H1 (cell line): ENCODE data around the gene CCDC83. TPM values are rescaled to one million over a fixed set of nuclear protein-coding genes. Genes with fewer than 3 reads are reported as not detected.

Experiments used
- CTCF ChIA-PET: fragments of 300-600 bp; sonication (Branson Sonifier 250); formaldehyde crosslinking; loops from one replicate; lab custom pipeline; 2021; ENCODE audit not compliant: partially characterized antibody; lab: Charles Lee
- POLR2A ChIA-PET: fragments of 300-600 bp; sonication (Branson Sonifier 250); formaldehyde crosslinking; loops from one replicate; lab custom pipeline; 2021; ENCODE audit warnings: inconsistent platforms; ENCODE audit not compliant: partially characterized antibody; lab: Charles Lee
- DNase-seq, 2 experiments: peaks; one replicate each; pipeline versions ENCODE4 v3.0.0 to v3.0.0-alpha.2; 2010 to 2022; ENCODE audit warnings: low spot score in 2 of 2, low read depth in 1 of 2, mixed read lengths in 1 of 2
- FAIRE-seq: peaks from 2 replicates; lab custom pipeline; 2011; peaks lifted over from hg19 to GRCh38; lab: Jason Lieb, UNC
- H2AFZ ChIP-seq: 2 replicates; pipeline ENCODE4 v1.8.1; 2012; ENCODE audit warnings: low read length, inconsistent platforms
- H2AK5ac ChIP-seq: 2 replicates; pipeline ENCODE4 v1.6.1; 2013; ENCODE audit warnings: low read depth, low read length
- H2BK120ac ChIP-seq: replicated peaks from 2 replicates; pipeline ENCODE3; 2013; ENCODE audit warnings: low read depth, low read length, inconsistent platforms
- H2BK12ac ChIP-seq: 2 replicates; pipeline ENCODE4 v1.6.1; 2013; ENCODE audit warnings: low read depth, low read length
- H2BK15ac ChIP-seq: 2 replicates; pipeline ENCODE4 v1.6.1; 2013; ENCODE audit warnings: low read length
- H2BK20ac ChIP-seq: 2 replicates; pipeline ENCODE4 v1.6.1; 2013; ENCODE audit warnings: low read length
- H2BK5ac ChIP-seq: 2 replicates; pipeline ENCODE4 v1.6.1; 2013; ENCODE audit warnings: low read depth, low read length
- H3K14ac ChIP-seq: 2 replicates; pipeline ENCODE4 v1.6.1; 2013; ENCODE audit warnings: inconsistent platforms; ENCODE audit not compliant: insufficient read length
- H3K18ac ChIP-seq: 2 replicates; pipeline ENCODE4 v1.6.1; 2013; ENCODE audit warnings: low read length; ENCODE audit errors: extremely low read depth
- H3K23ac ChIP-seq: 2 replicates; pipeline ENCODE4 v1.6.1; 2013; ENCODE audit warnings: inconsistent platforms; ENCODE audit not compliant: insufficient read length
- H3K23me2 ChIP-seq: 2 replicates; pipeline ENCODE4 v1.6.1; 2013; ENCODE audit warnings: low read depth, low read length
- H3K27ac ChIP-seq: 2 replicates; pipeline ENCODE4 v1.6.1; 2011; ENCODE audit warnings: low read depth, low read length, inconsistent platforms
- H3K27me3 ChIP-seq, 4 experiments: replicated peaks in 1 of 4; 1 replicate in 1 of 4; 2 replicates in 3 of 4; pipeline versions ENCODE4 v1.6.1 to v1.8.1; 2011 to 2013; ENCODE audit warnings: low read length in 3 of 4, mild to moderate bottlenecking in 3 of 4, inconsistent platforms in 2 of 4, mixed read lengths in 2 of 4, moderate library complexity in 1 of 4; ENCODE audit not compliant: control insufficient read depth in 3 of 4, insufficient read depth in 3 of 4; ENCODE audit errors: extremely low read depth in 1 of 4
- H3K36me3 ChIP-seq, 4 experiments: 2 replicates each; pipeline versions ENCODE4 v1.6.1 to v1.8.1; 2011 to 2013; ENCODE audit warnings: mild to moderate bottlenecking in 4 of 4, low read length in 3 of 4, moderate library complexity in 2 of 4, control low read depth in 1 of 4, inconsistent platforms in 1 of 4; ENCODE audit not compliant: insufficient read depth in 4 of 4, control insufficient read depth in 2 of 4
- H3K4ac ChIP-seq: replicated peaks from 2 replicates; pipeline ENCODE3; 2013; ENCODE audit warnings: low read length, low read depth, mixed read lengths, inconsistent platforms; ENCODE audit not compliant: insufficient read length
- H3K4me1 ChIP-seq, 4 experiments: replicated peaks in 1 of 4; 1 replicate in 1 of 4; 2 replicates in 3 of 4; pipeline versions ENCODE4 v1.6.1 to v1.8.1; 2011 to 2013; ENCODE audit warnings: low read length in 3 of 4, inconsistent platforms in 2 of 4, mixed read lengths in 1 of 4; ENCODE audit not compliant: insufficient read depth in 4 of 4, control insufficient read depth in 3 of 4
- H3K4me2 ChIP-seq, 2 experiments: 2 replicates each; pipeline versions ENCODE4 v1.6.1 to v1.8.1; 2011 to 2013; ENCODE audit warnings: low read depth in 2 of 2, low read length in 2 of 2, control low read depth in 1 of 2, inconsistent platforms in 1 of 2, mild to moderate bottlenecking in 1 of 2; ENCODE audit not compliant: insufficient read depth in 1 of 2
- H3K4me3 ChIP-seq, 4 experiments: fragments of 200-600, 300-600 bp in 1 of 4; sonication (generic), shearing (Covaris generic), sonication (Bioruptor Twin) in 1 of 4; 2 replicates each; pipeline versions ENCODE4 v1.5.1 to v1.8.1; 2011 to 2016; ENCODE audit warnings: low read length in 4 of 4, low read depth in 3 of 4, control low read depth in 2 of 4, inconsistent platforms in 2 of 4, mild to moderate bottlenecking in 2 of 4, mixed read lengths in 1 of 4, moderate library complexity in 1 of 4; ENCODE audit not compliant: insufficient read depth in 2 of 4; ENCODE audit errors: extremely low read depth in 1 of 4
- H3K56ac ChIP-seq: replicated peaks from 2 replicates; pipeline ENCODE3; 2013; ENCODE audit warnings: low read depth, mild to moderate bottlenecking, mixed read lengths, low read length, inconsistent platforms; ENCODE audit not compliant: insufficient read length
- H3K79me1 ChIP-seq: 2 replicates; pipeline ENCODE4 v1.6.1; 2013; ENCODE audit warnings: low read depth, low read length, control low read depth
- H3K79me2 ChIP-seq, 2 experiments: 2 replicates each; pipeline versions ENCODE4 v1.6.1 to v1.8.1; 2012 to 2013; ENCODE audit warnings: low read length in 2 of 2, mild to moderate bottlenecking in 2 of 2, inconsistent platforms in 1 of 2; ENCODE audit not compliant: insufficient read depth in 2 of 2, control insufficient read depth in 1 of 2
- H3K9ac ChIP-seq, 4 experiments: replicated peaks in 1 of 4; 1 replicate in 1 of 4; 2 replicates in 3 of 4; pipeline versions ENCODE4 v1.6.1 to v1.8.1; 2011 to 2013; ENCODE audit warnings: low read depth in 3 of 4, low read length in 3 of 4, control low read depth in 2 of 4, mild to moderate bottlenecking in 2 of 4, moderate library complexity in 2 of 4, inconsistent platforms in 1 of 4; ENCODE audit errors: extremely low read depth in 1 of 4
- H3K9me3 ChIP-seq, 2 experiments: 2 replicates each; pipeline versions ENCODE4 v1.6.1 to v1.8.1; 2012 to 2013; ENCODE audit warnings: mild to moderate bottlenecking in 2 of 2, moderate library complexity in 2 of 2, control low read depth in 1 of 2, inconsistent platforms in 1 of 2, low read depth in 1 of 2, low read length in 1 of 2, mixed read lengths in 1 of 2; ENCODE audit not compliant: insufficient read depth in 2 of 2
- H4K20me1 ChIP-seq, 2 experiments: replicated peaks in 1 of 2; 2 replicates each; pipeline versions ENCODE3 to v1.8.1; 2011 to 2013; ENCODE audit warnings: inconsistent platforms in 2 of 2, low read length in 2 of 2, mild to moderate bottlenecking in 1 of 2; ENCODE audit not compliant: insufficient read depth in 2 of 2, control insufficient read depth in 1 of 2
- H4K5ac ChIP-seq: 2 replicates; pipeline ENCODE4 v1.6.1; 2013; ENCODE audit warnings: low read length, low read depth, mixed read lengths, inconsistent platforms; ENCODE audit not compliant: insufficient read length
- H4K8ac ChIP-seq: 2 replicates; pipeline ENCODE4 v1.8.0; 2013; ENCODE audit warnings: mild to moderate bottlenecking, moderate library complexity, low read length, inconsistent platforms; ENCODE audit not compliant: insufficient read depth; ENCODE audit errors: extremely low read depth
- H4K91ac ChIP-seq: replicated peaks from 2 replicates; pipeline ENCODE3; 2013; ENCODE audit warnings: low read length, mixed read lengths, inconsistent platforms; ENCODE audit not compliant: insufficient read length
- CTCF ChIP-seq, 3 experiments: IDR thresholded peaks; 1 replicate in 2 of 3; 2 replicates in 1 of 3; pipeline versions ENCODE4 v1.5.1 to v1.6.1; 2011; ENCODE audit warnings: low read length in 3 of 3, mild to moderate bottlenecking in 3 of 3, inconsistent platforms in 2 of 3, low read depth in 1 of 3, moderate library complexity in 1 of 3; ENCODE audit not compliant: insufficient read depth in 1 of 3; ENCODE audit errors: control extremely low read depth in 1 of 3
- E2F6 ChIP-seq: IDR thresholded peaks from 2 replicates; pipeline ENCODE4 v1.6.1; 2012; ENCODE audit warnings: inconsistent platforms
- FOSL1 ChIP-seq: IDR thresholded peaks from 2 replicates; pipeline ENCODE4 v1.6.1; 2011; ENCODE audit warnings: mild to moderate bottlenecking, low read depth, low read length, moderate library complexity; ENCODE audit not compliant: insufficient read depth
- RBBP5 ChIP-seq: IDR thresholded peaks from 2 replicates; pipeline ENCODE4 v1.7.1; 2012; ENCODE audit warnings: low read depth, mild to moderate bottlenecking, inconsistent platforms, low read length, moderate library complexity, borderline replicate concordance
- RNF2 ChIP-seq: fragments of 200-900, 300-1000 bp; sonication (generic); IDR thresholded peaks from 2 replicates; pipeline ENCODE4 v1.7.1; 2016; ENCODE audit warnings: borderline replicate concordance, low read depth, mild to moderate bottlenecking, antibody characterized with exemption, low read length; ENCODE audit not compliant: poor library complexity, severe bottlenecking; ENCODE audit errors: missing control alignments
- SAP30 ChIP-seq: fragments of 300-600 bp; sonication (generic); IDR thresholded peaks from 2 replicates; pipeline ENCODE4 v1.7.1; 2012; ENCODE audit warnings: low read length, moderate library complexity, mild to moderate bottlenecking, inconsistent platforms; ENCODE audit not compliant: insufficient read depth, insufficient replicate concordance
- SP1 ChIP-seq: IDR thresholded peaks from 2 replicates; pipeline ENCODE4 v1.6.1; 2011; ENCODE audit warnings: low read depth, low read length
- SP2 ChIP-seq: IDR thresholded peaks from 2 replicates; pipeline ENCODE4 v1.6.1; 2012; ENCODE audit warnings: mild to moderate bottlenecking, low read length, inconsistent platforms
- SP4 ChIP-seq: IDR thresholded peaks from 2 replicates; pipeline ENCODE4 v1.6.1; 2012; ENCODE audit warnings: low read length, inconsistent platforms
- TBP ChIP-seq: IDR thresholded peaks from 2 replicates; pipeline ENCODE4 v1.6.1; 2011; ENCODE audit warnings: low read depth, low read length, improper control_type of control experiment
- WGBS, 2 experiments: shearing (Covaris generic) in 1 of 2; methylation state at CpG; one replicate each; pipeline versions ENCODE4 v1.1.6 to v1.1.7; 2013 to 2015; ENCODE audit warnings: low lambda C conversion rate in 2 of 2, mixed read lengths in 2 of 2, inconsistent platforms in 1 of 2, low coverage in 1 of 2, missing lambda C conversion rate in 1 of 2; ENCODE audit not compliant: insufficient replicate concordance in 2 of 2, insufficient coverage in 1 of 2, insufficient read length in 1 of 2; ENCODE audit errors: extremely low coverage in 1 of 2, missing lambda C conversion rate in 1 of 2; 5-methylcytosine and 5-hydroxymethylcytosine counted together
- polyA plus RNA-seq, 7 experiments: library from polyadenylated mRNA; depleted of rRNA in 3 of 7; stranded (reverse) in 5 of 7; unstranded in 2 of 7; fragments of >200 nt in 5 of 7; fragments of 200-250 nt in 2 of 7; gene quantifications; 1 replicate in 5 of 7; 2 replicates in 1 of 7; 4 replicates in 1 of 7; pipeline versions ENCODE4 v1.2.1 to v1.2.3, GENCODE V29; 2011 to 2013; ENCODE audit warnings: missing spikeins in 2 of 7, mixed read lengths in 2 of 7
- total RNA-seq: library from RNA; stranded (reverse); fragmentation: NEBNext Ultra II Directional; extraction: Animal tissue kit (Norgen Biotek cat#: 25700); gene quantifications from 2 replicates; pipeline ENCODE4 v1.2.1, GENCODE V29; 2021

Gene CCDC83
- total and polyA plus RNA-seq, 2 of the 8 experiments (the other 6 are each of a cell fraction or from before 2014, with no cell fraction given) = not detected

- Histone ChIP-seq H4K8ac (no peak overlapping the region), H4K91ac (no peak overlapping the region), H3K27me3 (no peaks in the 10 kb centered on the region), H2BK20ac (no peak overlapping the region), H3K9me3 (no peaks in the 10 kb centered on the region), H3K18ac (no peak overlapping the region), H3K27ac (no peak overlapping the region), H3K4me1 (no peaks in the 10 kb centered on the region), H2BK120ac (no peak overlapping the region), H4K20me1 (peaks cover 0 to 2% of the 10 kb centered on the region in 2 experiments), H3K14ac (no peak overlapping the region), H3K23me2 (no peaks in the 10 kb centered on the region), H3K79me1 (no peaks in the 10 kb centered on the region), H3K79me2 (no peaks in the 10 kb centered on the region; a peak in 1 of 4 replicates), H3K4ac (no peak overlapping the region), H3K4me3 (no peak overlapping the region), H3K9ac (no peak overlapping the region), H2AK5ac (no peak overlapping the region), H3K4me2 (no peak overlapping the region), H2BK12ac (no peak overlapping the region), H3K36me3 (peaks cover 0 to 10% (median 2%) of the 10 kb centered on the region in 4 experiments; a peak in 3 of 8 replicates), H3K23ac (no peak overlapping the region), H3K56ac (no peak overlapping the region), H4K5ac (no peak overlapping the region), H2AFZ (no peak overlapping the region), H2BK15ac (no peak overlapping the region), H2BK5ac (no peak overlapping the region)
- no peak for FAIRE-seq
- CTCF ChIA-PET = interaction anchor here (1.3 kb wide), 1 partner anchor 19 kb away, joined by 4 read pairs; no protein-coding TSS in a partner anchor
- 72% methylated on average over 6 of the region's 6 CpGs; no CpG with 5 or more reads in 1 of the 2 experiments for WGBS, 2 experiments
- no peak for DNase-seq
- POLR2A ChIA-PET = interaction anchor here (0.9 kb wide), 1 partner anchor 8 kb away, joined by 3 read pairs; no protein-coding TSS in a partner anchor
- TF ChIP-seq RNF2 = no peak
- TF ChIP-seq SP1 = no peak
- no peak for TF ChIP-seq CTCF (IDR thresholded peaks at IDR 0.05; ENCODE audit: control extremely low read depth in 1 of 3, insufficient read depth in 1 of 3, low read depth in 1 of 3, low read length in 3 of 3)
- no peak for TF ChIP-seq E2F6
- no peak for TF ChIP-seq FOSL1
- no peak for TF ChIP-seq TBP
- no peak for TF ChIP-seq RBBP5
- TF ChIP-seq SP4 = no peak
- TF ChIP-seq SAP30 = no peak
- no peak for TF ChIP-seq SP2
These were observed 105.9 kb downstream of the CCDC83 start for GRCh38 chr11:85961130-85961529.
